Mesodermal cell (in vitro differentiated cells): ENCODE results near the gene AKAP7.

Experiments
- H3K27ac ChIP-seq: 2 replicates; pipeline ENCODE4 v1.7.0; 2013; ENCODE audit warnings: mild to moderate bottlenecking, low read depth, low read length, moderate library complexity; ENCODE audit not compliant: severe bottlenecking
- H3K36me3 ChIP-seq: 2 replicates; pipeline ENCODE4 v1.7.1; 2013; ENCODE audit warnings: mild to moderate bottlenecking, low read length, moderate library complexity; ENCODE audit not compliant: control insufficient read depth, insufficient read depth
- H3K4me1 ChIP-seq: one replicate; pipeline ENCODE4 v1.7.1; 2013; ENCODE audit warnings: mild to moderate bottlenecking, low read length; ENCODE audit not compliant: insufficient read depth, control insufficient read depth, poor library complexity, severe bottlenecking
- H3K4me3 ChIP-seq: 2 replicates; pipeline ENCODE4 v1.7.0; 2013; ENCODE audit warnings: low read length, control low read depth, mild to moderate bottlenecking; ENCODE audit not compliant: insufficient read depth, poor library complexity, severe bottlenecking; ENCODE audit errors: extremely low read depth
- H3K9me3 ChIP-seq: 2 replicates; pipeline ENCODE4 v1.7.1; 2013; ENCODE audit warnings: mild to moderate bottlenecking, low read length, moderate library complexity; ENCODE audit not compliant: control insufficient read depth
- WGBS, 2 experiments: methylation state at CpG; one replicate each; pipeline ENCODE4 v1.1.5; 2013; ENCODE audit warnings: missing lambda C conversion rate in 2 of 2; ENCODE audit not compliant: insufficient coverage in 2 of 2; 5-methylcytosine and 5-hydroxymethylcytosine counted together

Gene AKAP7

GRCh38 chr6:131115651-131116050 lies 19.6 kb upstream of the AKAP7 start:
- no peaks in the 10 kb centered on the region for H3K4me1 ChIP-seq
- H3K27ac ChIP-seq = no peak overlapping the region
- H3K9me3 ChIP-seq = no peaks in the 10 kb centered on the region
- H3K4me3 ChIP-seq = no peak overlapping the region
- no peaks in the 10 kb centered on the region for H3K36me3 ChIP-seq
- WGBS, 2 experiments = 100% methylated on average over 1 of the region's 1 CpG; no CpG with 5 or more reads in 1 of the 2 experiments

- no peaks in the 10 kb centered on the region for H3K4me1 ChIP-seq
- H3K4me3 ChIP-seq = no peak overlapping the region
- WGBS, 2 experiments = 65 to 71% methylated on average over 1 to 2 of the region's 2 CpGs
- no peaks in the 10 kb centered on the region for H3K9me3 ChIP-seq
- no peaks in the 10 kb centered on the region for H3K36me3 ChIP-seq
- no peak overlapping the region for H3K27ac ChIP-seq
These were observed 18.9 kb upstream of the AKAP7 start for GRCh38 chr6:131116321-131116720.

GRCh38 chr6:131116755-131117360 lies 18.4 kb upstream of the AKAP7 start:
- Histone ChIP-seq H3K4me3 (no peak overlapping the region), H3K4me1 (no peaks in the 10 kb centered on the region), H3K36me3 (no peaks in the 10 kb centered on the region), H3K27ac (no peak overlapping the region), H3K9me3 (no peaks in the 10 kb centered on the region)
- no CpG with 5 or more reads among the region's 4 CpGs for WGBS, 2 experiments

- H3K4me1 ChIP-seq = no peaks in the 10 kb centered on the region
- no peaks in the 10 kb centered on the region for H3K9me3 ChIP-seq
- WGBS, 2 experiments = 100% methylated on average over 1 to 2 of the region's 3 CpGs
These were observed 17.4 kb upstream of the AKAP7 start for GRCh38 chr6:131117878-131118277.

GRCh38 chr6:131122007-131122406 lies 13.3 kb upstream of the AKAP7 start:
- Histone ChIP-seq H3K9me3 (no peaks in the 10 kb centered on the region), H3K4me3 (no peak overlapping the region), H3K27ac (no peak overlapping the region), H3K36me3 (no peaks in the 10 kb centered on the region), H3K4me1 (no peaks in the 10 kb centered on the region)
- WGBS, 2 experiments = no CpG with 5 or more reads among the region's 3 CpGs

More at GRCh38 chr6:131117878-131118277, 17.4 kb upstream of the AKAP7 start:
- no peak overlapping the region for H3K4me3 ChIP-seq
- H3K36me3 ChIP-seq = no peaks in the 10 kb centered on the region
- no peak overlapping the region for H3K27ac ChIP-seq

GRCh38 chr6:131122516-131122915 lies 12.8 kb upstream of the AKAP7 start:
- WGBS, 2 experiments = no CpG with 5 or more reads among the region's 1 CpG
- no peaks in the 10 kb centered on the region for H3K36me3 ChIP-seq
- no peaks in the 10 kb centered on the region for H3K4me1 ChIP-seq
- H3K27ac ChIP-seq = no peak overlapping the region
- H3K4me3 ChIP-seq = no peak overlapping the region
- H3K9me3 ChIP-seq = no peaks in the 10 kb centered on the region

- Histone ChIP-seq H3K27ac (no peak overlapping the region), H3K36me3 (no peaks in the 10 kb centered on the region), H3K4me3 (no peak overlapping the region), H3K9me3 (no peaks in the 10 kb centered on the region), H3K4me1 (no peaks in the 10 kb centered on the region)
- 53 to 75% methylated on average over 2 of the region's 3 CpGs for WGBS, 2 experiments
These were observed 10.8 kb upstream of the AKAP7 start for GRCh38 chr6:131124336-131125071.

- WGBS, 2 experiments = no CpG with 5 or more reads among the region's 1 CpG
These were observed 9.8 kb upstream of the AKAP7 start for GRCh38 chr6:131125431-131125830.

GRCh38 chr6:131129689-131130553 lies 5.3 kb upstream of the AKAP7 start:
- WGBS, 2 experiments = 81 to 97% methylated on average over 3 to 8 of the region's 10 CpGs
- Histone ChIP-seq H3K4me3 (no peak overlapping the region), H3K9me3 (no peaks in the 10 kb centered on the region), H3K4me1 (peaks cover 5% of the 10 kb centered on the region), H3K36me3 (no peaks in the 10 kb centered on the region), H3K27ac (no peak overlapping the region)

More at GRCh38 chr6:131125431-131125830, 9.8 kb upstream of the AKAP7 start:
- no peak overlapping the region for H3K27ac ChIP-seq
- H3K4me1 ChIP-seq = no peaks in the 10 kb centered on the region
- no peaks in the 10 kb centered on the region for H3K9me3 ChIP-seq
- no peaks in the 10 kb centered on the region for H3K36me3 ChIP-seq
- H3K4me3 ChIP-seq = no peak overlapping the region

- no peaks in the 10 kb centered on the region for H3K36me3 ChIP-seq
- H3K9me3 ChIP-seq = no peaks in the 10 kb centered on the region
- WGBS, 2 experiments = 94 to 95% methylated on average over 3 to 5 of the region's 5 CpGs
- no peak overlapping the region for H3K4me3 ChIP-seq
- no peak overlapping the region for H3K27ac ChIP-seq
- peaks cover 5% of the 10 kb centered on the region for H3K4me1 ChIP-seq
These were observed 4.7 kb upstream of the AKAP7 start for GRCh38 chr6:131130554-131130940.
